OCI-M2 (cell line): ENCODE results near the gene CLBA1.

Experiments used
- DNase-seq: peaks from one replicate; lab custom pipeline; 2025; ENCODE audit not compliant: unreplicated experiment; lab: John Stamatoyannopoulos, UW

The CLBA1 gene

DNA sequence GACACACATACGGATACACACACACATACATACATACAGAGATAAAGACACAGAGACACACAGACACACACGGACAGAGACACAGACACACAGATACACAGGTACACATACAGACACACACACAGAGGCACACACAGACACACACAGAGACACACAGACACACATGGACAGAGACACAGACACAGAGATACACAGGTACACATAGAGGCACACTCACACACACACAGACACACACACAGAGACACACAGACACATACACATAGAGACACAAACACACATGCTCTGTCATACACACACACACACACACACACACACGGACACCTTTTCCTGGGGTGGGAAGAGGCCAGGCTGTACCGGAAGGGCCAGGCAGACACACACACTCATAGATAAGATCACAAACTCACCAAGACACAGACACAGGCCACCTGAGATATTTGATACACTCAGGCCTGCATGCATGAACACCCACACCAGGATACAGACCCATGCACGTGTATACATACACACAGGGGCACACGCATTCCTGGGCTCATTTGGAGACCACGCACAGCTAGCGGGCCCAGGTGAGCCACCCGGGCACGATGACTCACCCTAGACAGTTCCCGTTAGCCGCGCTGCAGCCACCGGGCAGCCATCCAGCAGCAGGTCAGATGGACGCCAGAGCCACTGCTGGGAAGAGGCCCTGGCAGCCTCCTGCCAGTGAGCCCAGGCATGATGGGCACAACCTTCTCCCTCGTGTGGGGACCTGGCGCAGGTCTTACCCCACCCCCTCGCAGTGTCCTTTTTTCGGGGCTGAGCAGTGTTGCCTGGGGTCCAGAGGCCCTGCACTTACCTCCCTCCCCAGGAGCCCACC lies 5.6 kb upstream of the CLBA1 start:
- no peak for DNase-seq

DNA sequence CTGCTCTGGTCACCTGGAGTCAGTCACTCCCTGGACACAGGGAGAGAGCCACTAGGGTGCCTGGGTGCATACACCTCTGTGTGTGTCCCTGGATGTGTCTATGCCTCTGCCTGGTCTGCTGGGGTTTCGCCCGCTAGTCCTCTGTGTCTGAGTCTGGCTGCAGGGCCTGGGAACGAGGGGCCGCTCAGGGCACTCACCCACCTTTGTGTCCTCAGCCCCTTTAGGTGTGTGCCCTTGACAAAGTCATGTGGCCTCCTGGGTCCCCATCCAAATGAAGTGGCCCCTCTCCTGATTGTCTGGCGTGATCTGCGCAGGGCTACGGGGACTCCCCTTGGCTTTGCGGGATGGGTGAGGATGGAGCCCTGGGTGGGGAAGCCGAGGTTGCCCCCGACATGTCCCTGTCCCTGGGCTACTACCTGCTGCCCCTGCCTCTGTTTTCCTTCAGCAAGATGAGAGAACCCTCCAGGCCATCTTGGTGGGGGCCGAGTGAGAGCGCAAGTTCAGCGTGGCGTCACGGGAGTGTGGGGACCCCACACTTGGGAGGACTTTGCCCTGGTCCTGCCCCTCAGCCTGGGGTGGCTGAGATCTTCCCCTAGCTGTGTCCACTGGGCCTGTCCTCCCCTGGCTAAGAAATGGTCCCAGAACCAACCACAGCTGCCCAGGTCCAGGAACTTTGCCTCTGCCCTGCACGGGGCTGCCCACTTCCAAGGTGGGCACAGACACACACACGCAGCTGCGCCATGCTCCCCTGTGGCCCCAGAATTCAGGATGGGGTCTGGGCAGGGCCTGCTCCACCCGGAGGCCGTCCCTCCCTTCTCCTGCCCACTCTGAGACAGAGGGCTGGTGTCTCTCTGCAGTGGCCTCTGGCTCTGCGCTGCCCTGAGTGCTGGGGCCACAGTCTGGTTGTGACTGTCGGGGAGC lies 4.7 kb upstream of the CLBA1 start:
- no peak for DNase-seq

DNA sequence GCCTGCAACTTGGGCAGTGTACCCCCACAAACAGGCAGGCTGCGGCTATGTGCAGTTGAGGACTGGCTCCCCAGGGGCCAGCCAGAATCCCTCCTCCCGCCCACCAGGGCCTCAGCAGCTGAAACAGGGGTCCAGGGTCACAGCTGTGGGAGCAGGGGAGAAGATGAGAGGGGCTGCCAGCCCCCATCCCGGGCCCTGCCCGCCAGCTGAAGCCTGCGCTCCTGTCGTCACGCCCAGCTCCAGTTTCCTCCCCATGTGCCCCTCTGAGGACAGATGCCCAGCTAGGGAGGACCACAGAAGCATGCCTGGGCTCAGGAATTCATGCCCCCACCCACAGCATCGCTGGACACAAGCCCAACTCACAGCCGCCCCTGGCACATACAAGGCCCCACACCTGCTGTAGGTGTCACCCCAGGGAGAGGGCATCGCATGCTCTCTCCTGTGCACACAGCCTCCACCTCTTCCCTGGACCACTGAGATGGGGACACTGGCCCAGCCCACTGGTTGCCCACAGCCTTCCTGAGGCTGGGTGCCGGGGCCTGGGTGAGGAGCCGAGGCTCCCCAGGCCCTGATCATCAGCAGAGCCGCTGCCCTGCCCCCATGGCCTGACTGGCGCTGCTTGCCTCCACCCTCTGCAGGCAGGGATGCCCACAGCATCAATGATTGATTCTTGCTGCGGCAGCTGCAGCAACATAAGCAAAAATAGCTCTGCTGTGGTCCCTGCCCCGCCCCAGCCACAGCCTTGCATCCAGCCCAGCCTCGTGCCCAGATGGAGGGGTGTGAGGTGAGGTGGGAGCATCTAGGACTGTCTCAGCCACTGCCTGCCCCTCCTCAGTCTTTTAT lies 3.7 kb upstream of the CLBA1 start:
- no peak for DNase-seq

DNA sequence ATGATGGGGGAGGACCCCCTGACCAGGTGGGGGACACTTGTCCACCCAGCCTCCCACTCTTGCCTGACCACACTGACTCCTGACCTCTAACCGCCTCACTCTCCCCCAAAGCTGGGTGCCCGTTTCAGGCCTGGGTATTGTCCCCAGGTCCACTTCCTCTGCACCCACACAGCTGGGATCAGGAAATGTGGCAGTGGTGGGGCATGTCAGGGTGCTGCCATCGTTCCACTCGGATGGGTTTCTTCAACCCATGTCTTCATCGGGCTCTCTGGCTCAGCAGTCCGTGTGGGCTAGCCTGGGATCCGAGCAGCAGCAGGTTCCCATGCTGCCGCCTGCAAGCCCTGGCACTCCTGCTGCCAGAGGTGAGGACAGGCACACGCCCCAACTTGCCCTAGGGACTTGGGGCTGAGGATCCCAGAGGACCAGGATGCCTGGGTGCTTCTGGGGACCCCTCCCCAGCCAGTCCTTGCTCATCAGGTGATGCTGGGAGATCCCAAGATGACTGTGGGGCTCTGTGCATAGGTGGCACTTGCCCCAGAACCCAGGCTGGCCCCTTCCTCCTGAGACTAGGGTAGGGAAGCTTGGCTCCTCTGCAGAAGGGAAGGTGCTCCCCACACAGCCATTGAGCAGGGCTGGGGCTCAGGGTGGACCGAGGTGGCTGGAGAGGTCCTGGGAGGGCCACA lies 2.9 kb upstream of the CLBA1 start:
- no peak for DNase-seq

DNA sequence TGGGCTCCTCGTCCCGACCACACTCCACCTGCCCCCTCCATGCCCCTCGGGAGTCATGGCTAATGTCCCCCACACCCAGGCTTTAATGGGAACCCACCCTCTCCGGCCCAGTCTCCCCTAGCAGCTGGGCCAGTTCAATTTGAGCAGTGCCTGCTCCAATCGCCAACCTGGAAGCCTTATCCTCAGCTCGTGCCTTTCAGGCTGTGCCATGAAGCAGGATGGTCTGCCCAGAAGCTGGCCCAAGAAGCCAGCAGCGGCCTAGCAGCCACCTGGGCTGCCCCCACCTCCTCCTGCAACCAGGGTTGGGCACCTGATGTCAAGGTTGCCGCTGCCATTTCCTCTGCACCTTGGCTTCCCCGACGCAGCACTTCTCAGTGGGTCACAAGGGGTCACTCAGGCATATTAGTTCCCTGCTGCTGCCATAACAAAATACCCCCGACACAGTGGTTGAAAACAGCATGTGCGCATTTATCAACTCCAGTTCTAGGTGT lies 2.3 kb upstream of the CLBA1 start:
- no peak for DNase-seq

DNA sequence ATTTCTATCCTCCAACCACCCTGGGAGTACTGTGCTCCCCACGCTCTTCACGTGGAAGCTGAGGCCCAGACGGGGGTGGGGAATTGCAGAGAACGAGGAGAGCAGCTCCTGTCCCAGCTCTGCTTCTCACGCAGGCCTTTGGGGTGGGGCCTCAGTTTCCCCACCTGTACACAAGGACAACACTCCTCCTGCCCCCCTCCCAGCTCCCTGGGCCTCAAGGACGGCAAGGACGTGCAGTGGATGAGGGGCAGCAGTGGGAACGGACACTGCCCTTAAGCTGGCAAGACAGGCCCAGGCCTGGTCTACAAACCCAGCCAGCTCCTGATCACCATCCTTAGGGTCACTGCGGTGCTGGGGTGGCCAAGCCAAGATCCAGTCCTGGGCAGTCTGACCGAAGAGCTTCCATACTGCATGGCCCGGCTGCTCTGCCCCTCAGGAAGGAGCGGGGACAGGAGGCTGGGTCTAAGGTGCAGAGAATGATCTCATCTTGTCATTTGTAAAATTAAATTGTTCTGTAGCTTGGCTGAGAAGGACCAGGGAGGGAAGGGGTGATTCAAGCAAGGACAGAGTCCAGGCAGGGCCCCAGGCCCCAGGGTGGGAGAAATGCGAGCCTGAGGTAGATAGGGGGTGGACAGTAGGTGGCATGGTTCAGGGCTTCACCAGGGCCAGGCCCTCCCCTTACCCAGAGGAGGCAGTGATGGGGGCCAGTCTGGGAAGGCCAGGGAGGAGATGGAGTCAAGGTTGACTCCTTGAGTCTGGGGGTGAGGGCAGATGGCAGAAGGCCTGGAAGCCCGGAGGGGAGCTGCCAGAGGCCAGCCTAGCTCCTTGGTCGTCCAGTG lies 1.3 kb upstream of the CLBA1 start:
- DNase-seq: no peak

DNA sequence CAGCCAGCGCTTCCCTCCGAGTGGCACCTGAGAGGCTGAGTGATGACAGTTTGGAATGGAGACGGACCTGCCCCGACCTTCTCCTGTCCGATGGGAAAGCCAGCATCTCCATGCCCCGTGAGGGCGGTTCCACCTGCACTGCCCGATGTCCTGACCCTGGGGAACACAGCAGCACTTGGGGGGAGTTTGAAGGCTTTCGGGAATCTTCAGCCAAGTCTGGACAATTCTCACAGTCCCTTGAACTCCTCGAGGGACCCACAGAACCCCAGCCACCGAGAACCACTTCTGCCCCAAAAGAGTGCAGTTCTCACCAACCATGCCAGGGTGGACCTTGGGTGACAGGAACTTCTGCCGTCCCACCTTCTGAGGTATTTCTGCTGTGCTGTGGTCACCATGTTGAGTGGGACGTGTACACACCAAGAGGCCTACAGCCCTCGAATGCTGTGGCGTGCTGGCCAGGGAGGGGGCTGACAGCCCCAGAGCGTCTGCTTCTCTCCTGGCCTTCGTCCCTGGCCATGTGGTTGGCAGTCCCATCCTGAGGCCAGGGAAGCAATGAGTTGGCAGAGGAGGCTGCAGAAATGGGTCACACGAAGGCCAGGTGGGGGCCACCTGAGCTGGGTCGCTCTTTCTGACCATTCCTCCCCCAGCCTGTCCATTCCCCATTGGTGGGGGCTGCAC lies 1.0 kb downstream of the CLBA1 start:
- DNase-seq: no peak

DNA sequence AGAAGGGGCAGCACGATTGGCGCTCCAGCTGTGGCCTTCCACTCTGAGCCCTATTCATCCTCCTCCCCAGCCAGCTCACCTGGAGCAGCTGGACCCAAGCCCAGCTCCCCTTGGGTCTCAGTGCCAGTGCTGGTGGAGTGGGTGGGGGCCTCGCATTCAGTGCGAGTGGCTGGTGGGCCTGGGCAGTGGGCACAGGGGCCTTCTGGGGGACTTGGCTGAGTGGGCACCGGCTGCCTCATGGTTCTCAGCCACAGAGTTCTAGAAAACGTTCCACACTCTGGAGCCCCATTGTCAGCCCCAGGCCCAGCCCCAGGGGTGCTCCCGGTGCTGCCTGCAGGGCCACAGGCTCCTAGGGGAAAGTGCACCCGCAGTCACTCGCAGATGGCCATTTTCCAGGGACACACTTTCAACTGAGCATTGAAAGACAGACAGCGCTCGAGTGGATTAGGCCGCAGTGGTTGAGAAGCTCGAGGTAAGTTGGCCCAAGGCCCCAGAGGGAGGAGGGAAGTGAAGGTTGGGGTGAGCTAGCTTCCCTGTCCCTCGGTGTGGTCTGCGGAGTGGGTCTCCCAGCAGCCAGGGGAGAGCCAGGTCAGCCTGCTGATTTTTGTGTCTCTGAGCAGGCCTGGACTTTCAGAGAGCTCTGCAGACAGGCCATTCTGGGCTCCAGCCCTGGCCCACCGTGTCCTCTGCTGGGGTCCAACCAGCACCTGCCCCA lies 3.8 kb downstream of the CLBA1 start:
- no peak for DNase-seq

DNA sequence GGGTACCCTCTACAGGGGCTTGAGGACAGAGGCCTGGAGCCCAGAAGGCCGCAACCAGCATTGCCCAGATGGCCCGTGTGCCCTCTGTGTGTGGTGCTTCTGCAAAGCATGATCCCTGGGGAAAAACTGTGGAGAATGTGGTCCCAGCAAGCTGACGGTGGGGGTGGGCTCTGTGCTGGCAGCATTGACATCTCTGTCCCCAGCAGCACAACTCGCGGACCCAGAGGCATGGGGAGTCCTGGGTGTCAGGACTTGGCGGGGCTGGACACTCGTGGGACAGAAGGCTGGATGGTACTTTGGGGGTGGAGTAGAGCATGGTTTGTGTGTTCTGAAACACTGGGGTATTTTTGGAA lies 4.3 kb downstream of the CLBA1 start:
- DNase-seq: no peak

DNA sequence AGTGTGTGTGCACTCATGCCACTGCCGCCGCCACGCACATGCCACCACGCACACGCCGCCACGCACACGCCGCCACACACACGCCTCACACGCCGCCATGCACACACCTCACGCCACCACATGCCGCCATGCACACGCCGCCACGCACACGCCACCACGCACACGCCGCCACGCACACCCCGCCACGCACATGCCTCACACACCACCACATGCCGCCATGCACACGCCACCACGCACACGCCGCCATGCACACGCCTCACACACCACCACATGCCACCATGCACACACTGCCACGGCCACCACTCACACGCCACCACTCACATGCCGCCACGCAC lies 6.3 kb downstream of the CLBA1 start:
- no peak for DNase-seq

DNA sequence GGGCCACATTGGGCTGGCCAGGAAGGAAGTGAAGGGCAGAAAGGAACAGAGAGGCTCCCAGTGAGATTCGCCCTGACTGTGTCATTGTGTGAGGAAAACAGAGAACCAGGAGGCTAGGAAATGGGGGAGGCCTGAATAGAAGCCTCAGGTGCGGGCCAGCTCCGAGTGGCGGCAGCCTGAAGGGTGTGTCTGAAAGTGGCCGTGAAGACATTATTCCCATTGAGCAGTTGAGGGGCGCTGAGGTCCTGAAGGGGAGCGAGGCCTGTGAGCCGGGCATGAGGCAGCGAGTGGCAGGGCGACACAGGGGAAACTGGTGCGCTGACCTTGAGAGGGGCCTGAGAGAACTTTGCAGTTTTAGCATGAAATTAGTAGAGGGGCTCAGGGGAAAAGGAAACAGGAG lies 6.9 kb downstream of the CLBA1 start:
- DNase-seq: no peak

DNA sequence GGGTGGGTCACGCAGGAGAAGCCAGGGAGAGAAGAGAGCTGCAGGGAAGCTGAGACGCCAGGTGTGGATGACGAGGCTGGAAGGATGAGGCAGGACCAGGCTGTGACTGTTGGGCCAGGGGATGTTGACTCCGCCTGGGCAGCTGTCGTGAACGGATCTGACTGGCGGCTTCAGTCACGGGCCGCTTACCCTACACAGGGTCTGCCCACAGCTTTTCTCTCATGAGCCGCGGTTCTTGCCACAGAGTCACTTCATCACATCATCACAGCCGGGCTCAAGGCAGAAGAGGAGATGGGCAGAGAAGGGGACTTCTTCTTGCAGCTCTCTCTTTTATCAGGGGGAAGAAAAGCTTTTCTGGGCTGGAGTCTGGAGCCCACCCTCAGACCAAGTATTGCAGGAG lies 7.7 kb downstream of the CLBA1 start:
- DNase-seq: no peak

DNA sequence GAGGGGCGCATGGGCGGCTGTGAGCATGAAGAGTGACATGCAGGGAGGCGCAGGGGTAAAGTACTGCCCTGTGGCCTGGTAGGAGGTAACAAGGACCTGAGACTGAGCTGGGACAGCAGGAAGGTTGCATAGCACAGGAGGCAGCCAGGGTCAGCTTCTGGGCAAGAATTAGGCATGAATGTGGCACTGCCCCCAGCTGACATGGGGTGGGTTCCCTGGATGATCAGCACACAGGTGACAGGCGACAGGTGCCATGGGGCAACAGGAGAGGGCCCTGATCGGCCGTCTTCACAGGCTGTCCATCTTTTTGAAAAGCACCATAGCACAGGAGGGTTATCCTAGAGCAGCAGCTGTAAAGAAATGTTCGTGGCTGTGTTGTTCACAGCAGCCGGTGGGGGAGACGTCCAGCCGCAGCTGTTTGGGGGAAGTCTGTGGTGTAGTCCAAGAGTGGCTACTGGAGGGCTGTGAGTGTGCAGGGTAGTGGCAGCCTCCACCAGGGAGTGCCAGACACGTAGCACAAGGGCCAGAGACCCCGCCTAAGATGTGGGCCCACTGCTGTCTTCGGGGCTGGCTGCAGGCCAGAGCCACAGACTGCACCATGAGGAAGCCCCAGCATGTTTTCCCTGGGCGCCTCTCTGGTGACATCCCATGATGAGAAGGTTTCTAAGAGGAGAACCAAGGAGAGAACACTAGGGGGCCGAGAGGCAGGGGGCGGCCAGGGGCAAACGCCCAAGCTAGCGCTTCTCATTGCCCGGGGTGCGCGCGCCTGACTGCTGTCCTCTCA lies 8.4 kb downstream of the CLBA1 start:
- DNase-seq: no peak

DNA sequence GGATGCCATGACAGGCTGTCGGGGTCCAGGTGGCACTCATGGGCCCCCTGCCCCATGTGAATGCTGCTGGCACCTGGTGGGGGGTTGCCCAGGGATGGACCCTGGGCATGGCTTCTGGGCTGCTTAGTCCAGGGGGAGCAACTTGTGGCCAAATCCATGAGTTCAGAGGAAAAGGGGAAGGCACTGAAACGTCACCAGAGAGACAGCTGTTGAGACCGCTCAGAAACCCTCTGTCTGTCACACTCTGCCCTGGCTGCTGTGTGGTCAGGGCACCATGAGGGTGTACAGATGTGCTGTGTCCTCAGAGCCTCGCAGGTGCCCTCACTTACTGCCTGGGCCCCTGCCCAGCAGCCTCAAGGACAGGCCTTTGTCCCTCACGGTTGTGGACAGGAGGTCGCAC lies 9.4 kb downstream of the CLBA1 start:
- no peak for DNase-seq

DNA sequence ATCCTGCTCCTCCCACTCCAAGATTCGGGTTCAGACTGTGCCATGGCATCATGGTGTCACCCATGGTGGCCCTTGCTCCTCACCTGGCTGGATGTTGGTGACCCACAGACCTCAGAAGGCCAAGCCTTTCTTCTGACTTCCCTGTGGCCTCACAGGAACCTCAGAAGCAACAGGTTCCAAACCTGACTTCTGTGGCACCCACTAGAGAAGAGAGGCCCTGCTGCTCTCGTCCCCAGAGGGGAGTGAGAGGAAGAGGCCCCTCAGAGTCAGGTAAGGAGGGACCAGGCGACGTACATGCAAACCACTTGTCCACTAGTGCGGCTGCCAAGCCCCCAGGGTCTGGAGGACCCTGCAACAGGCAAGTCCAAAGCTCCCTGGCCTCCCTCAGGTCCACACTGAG lies 10.4 kb downstream of the CLBA1 start:
- no peak for DNase-seq

DNA sequence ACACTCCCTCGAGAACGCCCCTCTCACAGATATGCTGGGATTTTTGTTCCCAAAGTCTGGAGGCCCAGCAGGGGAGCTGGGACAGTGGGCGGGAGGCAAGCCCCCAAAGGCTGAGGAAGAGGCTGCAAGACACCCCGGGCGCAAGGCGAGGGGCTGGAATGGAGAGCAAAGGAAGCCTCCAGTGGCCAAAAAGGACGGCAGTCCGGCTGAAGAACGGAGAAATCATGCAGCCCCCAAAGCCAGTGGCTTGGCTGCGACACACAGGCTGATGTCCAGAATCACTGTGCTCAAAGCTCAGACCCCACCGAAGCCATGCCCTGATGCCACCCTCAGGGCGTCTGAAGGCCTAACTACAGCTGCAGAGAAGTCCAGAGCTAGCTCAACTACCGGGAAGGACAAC lies 10.9 kb downstream of the CLBA1 start:
- DNase-seq: no peak

DNA sequence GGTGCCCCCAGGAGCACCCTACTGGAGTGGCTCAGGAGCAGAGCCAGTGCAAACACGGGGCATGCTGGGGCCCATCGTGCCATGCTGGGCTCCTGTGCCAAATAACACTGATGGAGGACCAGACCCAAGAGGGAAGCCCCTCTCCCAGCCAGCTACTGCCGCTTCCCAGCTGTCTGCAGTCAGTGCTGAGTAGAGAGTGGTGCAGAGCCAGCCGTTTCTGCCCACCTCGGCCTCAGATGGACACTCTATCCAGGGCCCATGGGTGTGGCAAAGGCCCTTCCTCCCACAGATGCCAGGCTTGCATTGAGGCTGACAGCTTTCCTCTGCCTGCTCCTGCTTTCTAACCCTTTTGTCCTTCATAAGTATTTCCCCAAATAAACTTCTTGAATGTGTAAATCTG lies 13.2 kb downstream of the CLBA1 start:
- DNase-seq: no peak

DNA sequence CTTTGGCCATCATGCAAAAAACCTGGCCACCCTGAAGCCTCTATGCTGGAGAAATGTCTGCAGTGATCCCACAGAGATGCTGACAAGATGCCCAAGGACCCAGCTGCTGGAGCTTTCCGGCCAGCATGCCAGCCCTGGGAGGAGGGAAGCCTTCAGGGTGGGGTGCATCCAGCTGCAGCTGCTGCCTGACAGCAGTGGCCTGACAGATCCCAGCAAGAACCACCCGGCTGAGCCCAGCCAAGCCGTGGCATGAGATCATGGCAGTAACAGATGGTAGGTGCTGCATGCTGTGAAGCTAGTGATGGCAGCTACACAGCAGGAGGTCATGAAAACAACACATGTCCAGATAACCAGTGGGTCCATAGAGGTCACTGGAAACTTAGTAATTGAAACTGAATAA lies 13.8 kb downstream of the CLBA1 start:
- DNase-seq: no peak
